Measurements from ENCODE around the gene XRN2. TPM values are rescaled to one million over a fixed set of nuclear protein-coding genes. Genes with fewer than 3 reads are reported as not detected.
A peak's percentile ranks its signal among the peaks of the same experiment; 100 is the strongest.

The XRN2 gene
- total and polyA plus RNA-seq, 2 of the 13 experiments (the other 11 are each of a cell fraction or from before 2014, with no cell fraction given): 90.3 to 171 TPM

GRCh38 chr20:21336455-21337151 is 33.5 kb downstream of the XRN2 start:
- H3K36me3 ChIP-seq (replicated peaks in 1 of 2; ENCODE audit: control insufficient read depth in 1 of 2, insufficient read depth in 2 of 2, low read length in 2 of 2): peaks cover 48 to 78% of the 10 kb centered on the region in 2 experiments
- CTCF ChIA-PET (ENCODE audit: low intra/inter-chr PET ratio, low total read pairs): no interaction called here
- TF ChIP-seq ZNF782 (CRISPR knock-in tag; IDR thresholded peaks at IDR 0.05; ENCODE audit: borderline replicate concordance): no peak
- no peak for TF ChIP-seq NR3C1 (CRISPR knock-in tag; IDR thresholded peaks at IDR 0.05)
- 0 out of 2 replicates have a peak, but pooled peaks have one; percentile 9 for TF ChIP-seq PBX2 (CRISPR knock-in tag; IDR thresholded peaks at IDR 0.05)
- TF ChIP-seq REL (CRISPR knock-in tag; conservative IDR thresholded peaks at IDR 0.05): no peak
- no peak for TF ChIP-seq ZNF205 (CRISPR knock-in tag; IDR thresholded peaks at IDR 0.05)
- TF ChIP-seq ZFP91 (CRISPR knock-in tag; IDR thresholded peaks at IDR 0.05; ENCODE audit: borderline replicate concordance): no peak
- TF ChIP-seq FOXA1 (IDR thresholded peaks at IDR 0.05): no peak
- 0 out of 2 replicates have a peak, but pooled peaks have one; percentile 15 for TF ChIP-seq FOXA1 (CRISPR knock-in tag; IDR thresholded peaks at IDR 0.05)
- no peak for TF ChIP-seq SOX6 (IDR thresholded peaks at IDR 0.05)
- TF ChIP-seq SOX6 (CRISPR knock-in tag; IDR thresholded peaks at IDR 0.05): 0 out of 2 replicates have a peak, but pooled peaks have one; percentile 9
- peak; percentile 80 for TF ChIP-seq RBM22 (optimal IDR thresholded peaks at IDR 0.05; ENCODE audit: low read length)
- TF ChIP-seq POLR2AphosphoS2 (IDR thresholded peaks at IDR 0.05; ENCODE audit: low read depth, low read length): 0 out of 2 replicates have a peak, but pooled peaks have one; percentile 29
- TF ChIP-seq HDAC6 (IDR thresholded peaks at IDR 0.05; ENCODE audit: low read depth, low read length): no peak
- no peak for TF ChIP-seq ZNF260 (CRISPR knock-in tag; IDR thresholded peaks at IDR 0.05; ENCODE audit: borderline replicate concordance, low read depth)
- no peak for TF ChIP-seq PATZ1 (CRISPR knock-in tag; IDR thresholded peaks at IDR 0.05)
- TF ChIP-seq SUZ12 (IDR thresholded peaks at IDR 0.05; ENCODE audit: low read depth, low read length): no peak
- no peak for TF ChIP-seq ZBTB38 (CRISPR knock-in tag; IDR thresholded peaks at IDR 0.05)
- TF ChIP-seq ASH2L (IDR thresholded peaks at IDR 0.05; ENCODE audit: insufficient read length, low read depth, low read length): no peak
- TF ChIP-seq ZMAT5 (CRISPR knock-in tag; IDR thresholded peaks at IDR 0.05; ENCODE audit: borderline replicate concordance, low read depth): no peak
- TF ChIP-seq KDM2A (CRISPR knock-in tag; IDR thresholded peaks at IDR 0.05; ENCODE audit: borderline replicate concordance, low read depth): no peak

More at GRCh38 chr20:21336455-21337151, 33.5 kb downstream of the XRN2 start:
- Histone ChIP-seq H2AFZ (ENCODE audit: low read length) (no peak overlapping the region), H3K4me2 (ENCODE audit: low read depth, low read length) (no peak overlapping the region), H4K20me1 (ENCODE audit: insufficient read depth, low read length) (no peaks in the 10 kb centered on the region; the same call in 1 of the 2 replicates), H3K4me3 (replicated peaks in 1 of 3; ENCODE audit: insufficient read depth in 1 of 3, low read depth in 2 of 3, low read length in 3 of 3) (no peak overlapping the region), H3K27ac (ENCODE audit: extremely low read length, insufficient read depth, low read length) (no peak overlapping the region), H3K79me2 (ENCODE audit: insufficient read depth, low read length) (peaks cover 14% of the 10 kb centered on the region), H3K27me3 (ENCODE audit: control insufficient read depth in 1 of 2, insufficient read depth in 2 of 2, low read length in 2 of 2) (no peaks in the 10 kb centered on the region), H3K9me3 (ENCODE audit: low read length) (no peaks in the 10 kb centered on the region), H3K4me1 (ENCODE audit: insufficient read depth, low read length) (peaks cover 35% of the 10 kb centered on the region), H3K9ac (ENCODE audit: insufficient read depth, low read depth, low read length) (no peak overlapping the region)
- peak; percentile 25 for DNase-seq (ENCODE audit: low spot score)
- WGBS (ENCODE audit: low lambda C conversion rate): 97% methylated on average over 2 of the region's 2 CpGs
- POLR2A ChIA-PET: no interaction called here
- no peak for FAIRE-seq
- intact Hi-C loops (cut with micrococcal nuclease; ENCODE audit: unreplicated experiment) (no loop called here), in situ Hi-C loops (cut with HindIII; ENCODE audit: extremely low pct_ligation_motif_present, low pct_unique_long_range_greater_than_20kb) (no loop called here)
- BruUV-seq (replicated peaks): no TSS peak
- ATAC-seq: no peak

Data from HepG2 (cell line).